HepG2 (cell line): Measurements from ENCODE around the gene ABI2. TPM values are rescaled to one million over a fixed set of nuclear protein-coding genes. Genes with fewer than 3 reads are reported as not detected.

Source experiments
- ATAC-seq: fragments of 200-7000 bp; cut with Tn5 transposase; 3 replicates; pipeline ENCODE4 v1.9.1; 2020; ENCODE audit warnings: mild to moderate bottlenecking, moderate library complexity
- BruUV-seq: library from RNA; stranded (reverse); fragments of 400-500 nt; replicated peaks from 2 replicates; lab custom pipeline; 2021; lab: Mats Ljungman, UMichigan
- CTCF ChIA-PET: fragments of 300-600 bp; formaldehyde crosslinking; extraction: SDS; loops from one replicate; lab custom pipeline; 2021; ENCODE audit warnings: low total read pairs, inconsistent platforms, low intra/inter-chr PET ratio; lab: Yijun Ruan, JAX
- POLR2A ChIA-PET: fragments of 350-600 bp; sonication (Branson Sonifier 250); formaldehyde crosslinking; loops from one replicate; lab custom pipeline; 2020; ENCODE audit warnings: antibody characterized with exemption, inconsistent platforms; lab: Yijun Ruan, JAX
- DNase-seq: peaks from one replicate; pipeline ENCODE4 v3.0.0-alpha.2; 2015; ENCODE audit warnings: low spot score
- FAIRE-seq: peaks from 3 replicates; lab custom pipeline; 2011; peaks lifted over from hg19 to GRCh38; lab: Jason Lieb, UNC
- H2AFZ ChIP-seq: one replicate; pipeline ENCODE4 v1.6.1; 2011; ENCODE audit warnings: low read length, inconsistent platforms
- H3K27ac ChIP-seq: fragments of 300-600 bp; 3 replicates; pipeline ENCODE4 v1.8.0; 2011; ENCODE audit warnings: mixed run types, mild to moderate bottlenecking, mixed read lengths, low read length, inconsistent platforms; ENCODE audit not compliant: insufficient read depth; ENCODE audit errors: extremely low read length
- H3K27me3 ChIP-seq, 2 experiments: fragments of 200-600 bp in 1 of 2; 2 replicates in 1 of 2; 3 replicates in 1 of 2; pipeline versions ENCODE4 v1.6.0 to v1.8.0; 2011; ENCODE audit warnings: low read length in 2 of 2, mild to moderate bottlenecking in 2 of 2, moderate library complexity in 2 of 2, inconsistent platforms in 1 of 2; ENCODE audit not compliant: insufficient read depth in 2 of 2, control insufficient read depth in 1 of 2
- H3K36me3 ChIP-seq, 2 experiments: fragments of 200-600 bp in 1 of 2; replicated peaks in 1 of 2; 2 replicates in 1 of 2; 3 replicates in 1 of 2; pipeline versions ENCODE4 v1.5.1 to v1.8.0; 2011; ENCODE audit warnings: low read length in 2 of 2, inconsistent platforms in 1 of 2; ENCODE audit not compliant: insufficient read depth in 2 of 2, control insufficient read depth in 1 of 2
- H3K4me1 ChIP-seq: 2 replicates; pipeline ENCODE4 v1.5.1; 2012; ENCODE audit warnings: low read length, inconsistent platforms; ENCODE audit not compliant: insufficient read depth
- H3K4me2 ChIP-seq: 2 replicates; pipeline ENCODE4 v1.6.0; 2011; ENCODE audit warnings: low read depth, low read length, inconsistent platforms
- H3K4me3 ChIP-seq, 3 experiments: fragments of 200-600 bp in 1 of 3; sonication (generic), shearing (Covaris generic) in 1 of 3; replicated peaks in 1 of 3; 2 replicates each; pipeline ENCODE4 v1.5.1; 2011 to 2016; ENCODE audit warnings: low read length in 3 of 3, inconsistent platforms in 2 of 3, low read depth in 2 of 3, mild to moderate bottlenecking in 2 of 3, control low read depth in 1 of 3, mixed read lengths in 1 of 3; ENCODE audit not compliant: insufficient read depth in 1 of 3
- H3K79me2 ChIP-seq: one replicate; pipeline ENCODE4 v1.6.1; 2011; ENCODE audit warnings: low read length, inconsistent platforms; ENCODE audit not compliant: insufficient read depth
- H3K9ac ChIP-seq: 2 replicates; pipeline ENCODE4 v1.6.0; 2011; ENCODE audit warnings: mild to moderate bottlenecking, low read depth, low read length, inconsistent platforms; ENCODE audit not compliant: insufficient read depth
- H3K9me3 ChIP-seq: 2 replicates; pipeline ENCODE4 v1.5.1; 2012; ENCODE audit warnings: mild to moderate bottlenecking, low read length
- H4K20me1 ChIP-seq: 2 replicates; pipeline ENCODE4 v1.6.0; 2011; ENCODE audit warnings: inconsistent platforms, mild to moderate bottlenecking, low read length, moderate library complexity; ENCODE audit not compliant: insufficient read depth
- IKZF4 ChIP-seq: sonication (generic); formaldehyde crosslinking; IDR thresholded peaks from 2 replicates; pipeline ENCODE4 v1.5.1; 2020; ENCODE audit warnings: borderline replicate concordance, mild to moderate bottlenecking, low read depth, missing genetic modification reagents; ENCODE audit errors: not compliant biosample characterization
- KDM1A ChIP-seq: IDR thresholded peaks from 2 replicates; pipeline ENCODE4 v1.6.1; 2016; ENCODE audit warnings: missing compliant biosample characterization
- KLF11 ChIP-seq: IDR thresholded peaks from 2 replicates; pipeline ENCODE4 v1.6.1; 2016; ENCODE audit warnings: missing compliant biosample characterization
- NR2C2 ChIP-seq: sonication (generic); formaldehyde crosslinking; IDR thresholded peaks from 2 replicates; pipeline ENCODE4 v1.4.0; 2020; ENCODE audit warnings: missing genetic modification reagents, mild to moderate bottlenecking, moderate library complexity, borderline replicate concordance
- RBM22 ChIP-seq: fragments of 200-400 bp; formaldehyde crosslinking; optimal IDR thresholded peaks from 2 replicates; pipeline ENCODE3; 2017; ENCODE audit warnings: mild to moderate bottlenecking, low read length, moderate library complexity
- SUZ12 ChIP-seq: fragments of 150-350 bp; IDR thresholded peaks from 2 replicates; pipeline ENCODE4 v1.6.1; 2014; ENCODE audit warnings: low read depth, low read length
- ZHX2 ChIP-seq, 2 experiments: sonication (generic) in 1 of 2; formaldehyde crosslinking in 1 of 2; IDR thresholded peaks; 2 replicates each; pipeline versions ENCODE4 v1.6.1 to v1.9.0; 2014 to 2022; ENCODE audit warnings: antibody characterized with exemption in 1 of 2, borderline replicate concordance in 1 of 2, inconsistent platforms in 1 of 2, low read depth in 1 of 2, missing genetic modification reagents in 1 of 2
- ZNF512B ChIP-seq: sonication (generic); formaldehyde crosslinking; IDR thresholded peaks from 2 replicates; pipeline ENCODE4 v1.5.1; 2020; ENCODE audit warnings: missing genetic modification reagents, mild to moderate bottlenecking, borderline replicate concordance
- ZNF619 ChIP-seq: sonication (generic); formaldehyde crosslinking; IDR thresholded peaks from 2 replicates; pipeline ENCODE4 v1.4.0; 2020; ENCODE audit warnings: mild to moderate bottlenecking, missing genetic modification reagents
- ZNF788 ChIP-seq: sonication (generic); formaldehyde crosslinking; IDR thresholded peaks from 2 replicates; pipeline ENCODE4 v1.5.0; 2020; ENCODE audit warnings: mild to moderate bottlenecking, missing genetic modification reagents, borderline replicate concordance
- WGBS: methylation state at CpG from one replicate; pipeline ENCODE4 v1.1.6; 2017; ENCODE audit warnings: low lambda C conversion rate; 5-methylcytosine and 5-hydroxymethylcytosine counted together
- in situ Hi-C: cut with HindIII; loops from 2 replicates; pipeline ENCODE4 v1.10.0; 2017; ENCODE audit warnings: low pct_unique_long_range_greater_than_20kb; ENCODE audit not compliant: extremely low pct_ligation_motif_present
- intact Hi-C: fragments of 100-400 bp; cut with micrococcal nuclease; formaldehyde crosslinking; loops from one replicate; pipeline ENCODE4 v1.10.0; 2022; ENCODE audit not compliant: unreplicated experiment
- polyA plus RNA-seq, 8 experiments: library from polyadenylated mRNA; depleted of rRNA in 3 of 8; stranded (reverse) in 7 of 8; unstranded in 1 of 8; fragments of >200 nt; fragmentation: Illumina TruSeq in 4 of 8; extraction: Trizol in 4 of 8; gene quantifications; 2 replicates each; pipeline versions ENCODE4 v1.2.1 to v1.2.3, GENCODE V29; 2011 to 2016; ENCODE audit warnings: low read depth in 4 of 8, missing spikeins in 1 of 8, mixed read lengths in 1 of 8; ENCODE audit not compliant: insufficient read depth in 1 of 8
- total RNA-seq, 5 experiments: library from RNA; depleted of rRNA; stranded (reverse); fragments of >200 nt; fragmentation: Illumina TruSeq; extraction: Trizol; gene quantifications; 2 replicates each; pipeline ENCODE4 v1.2.3, GENCODE V29; 2016; ENCODE audit warnings: low read depth in 1 of 5

Gene ABI2
- total and polyA plus RNA-seq, 2 of the 13 experiments (the other 11 are each of a cell fraction or from before 2014, with no cell fraction given) = 28.4 to 32.4 TPM

GRCh38 chr2:203441463-203441862, 113.3 kb downstream of the ABI2 start (continued):
- TF ChIP-seq ZNF512B (CRISPR knock-in tag) = no peak
- TF ChIP-seq, all 625 proteins: peak for 0

- in situ Hi-C loops = no loop called here
- FAIRE-seq = no peak
- TF ChIP-seq ZNF788 (CRISPR knock-in tag) (no peak), SUZ12 (no peak), KLF11 (no peak), KDM1A (no peak), ZHX2 (IDR thresholded peaks at IDR 0.05; ENCODE audit: low read depth) (no peak), ZHX2 (CRISPR knock-in tag; IDR thresholded peaks at IDR 0.05; ENCODE audit: borderline replicate concordance) (no peak), RBM22 (no peak), IKZF4 (no peak), ZNF619 (CRISPR knock-in tag) (no peak), NR2C2 (CRISPR knock-in tag) (no peak)
Measured at GRCh38 chr2:203442463-203442862, 114.3 kb downstream of the ABI2 start.

More at GRCh38 chr2:203442463-203442862, 114.3 kb downstream of the ABI2 start:
- CTCF ChIA-PET = no interaction called here
- H3K9me3 ChIP-seq = no peaks in the 10 kb centered on the region
- no peak overlapping the region for H3K4me3 ChIP-seq
- H2AFZ ChIP-seq = no peak overlapping the region
- no peaks in the 10 kb centered on the region for H3K79me2 ChIP-seq
- no peaks in the 10 kb centered on the region for H4K20me1 ChIP-seq
- H3K36me3 ChIP-seq = peaks cover 15 to 64% of the 10 kb centered on the region in 2 experiments
- intact Hi-C loops = no loop called here
- H3K27ac ChIP-seq = no peak overlapping the region
- H3K9ac ChIP-seq = no peak overlapping the region
- POLR2A ChIA-PET = no interaction called here
- ATAC-seq (no peak), DNase-seq (no peak)
- BruUV-seq = no TSS peak
- WGBS = 95% methylated on average over 5 of the region's 5 CpGs
- H3K4me1 ChIP-seq = peaks cover 14% of the 10 kb centered on the region; the same call in 1 of the 2 replicates
- no peaks in the 10 kb centered on the region for H3K27me3 ChIP-seq
- H3K4me2 ChIP-seq = no peak overlapping the region
